VCaP (cell line): ENCODE measurements around the gene UGGT1.

Source experiments
- H3K27ac ChIP-seq: fragments of 450-650 bp; 2 replicates; pipeline ENCODE4 v1.5.1; 2017
- TF ChIP-seq, protein P1 (sequence below): fragments of 450-650 bp; conservative IDR thresholded peaks from 2 replicates; pipeline ENCODE4 v1.5.1; 2017; ENCODE audit warnings: mild to moderate bottlenecking, moderate library complexity

UGGT1 gene

DNA sequence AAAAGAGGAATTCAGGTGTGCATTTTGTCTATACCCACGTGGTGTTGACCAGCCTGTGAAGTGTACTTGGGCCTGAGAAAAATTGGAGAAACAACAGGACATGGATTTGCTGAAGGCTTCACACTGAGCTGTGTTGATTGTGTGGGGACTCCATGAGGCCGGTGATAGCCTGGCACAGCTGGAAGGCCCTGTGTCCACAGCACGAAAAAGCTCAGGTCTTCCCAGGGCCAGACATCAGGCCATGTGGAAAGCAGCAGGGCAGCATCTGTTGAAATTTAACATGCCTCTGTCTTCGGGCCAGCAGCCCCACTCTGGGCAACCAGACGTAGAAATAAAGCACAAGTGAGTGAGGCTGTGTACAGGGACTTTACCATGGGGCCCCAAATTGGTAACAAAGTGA is 143.6 kb downstream of the UGGT1 start:
- TF ChIP-seq, protein P1, sequence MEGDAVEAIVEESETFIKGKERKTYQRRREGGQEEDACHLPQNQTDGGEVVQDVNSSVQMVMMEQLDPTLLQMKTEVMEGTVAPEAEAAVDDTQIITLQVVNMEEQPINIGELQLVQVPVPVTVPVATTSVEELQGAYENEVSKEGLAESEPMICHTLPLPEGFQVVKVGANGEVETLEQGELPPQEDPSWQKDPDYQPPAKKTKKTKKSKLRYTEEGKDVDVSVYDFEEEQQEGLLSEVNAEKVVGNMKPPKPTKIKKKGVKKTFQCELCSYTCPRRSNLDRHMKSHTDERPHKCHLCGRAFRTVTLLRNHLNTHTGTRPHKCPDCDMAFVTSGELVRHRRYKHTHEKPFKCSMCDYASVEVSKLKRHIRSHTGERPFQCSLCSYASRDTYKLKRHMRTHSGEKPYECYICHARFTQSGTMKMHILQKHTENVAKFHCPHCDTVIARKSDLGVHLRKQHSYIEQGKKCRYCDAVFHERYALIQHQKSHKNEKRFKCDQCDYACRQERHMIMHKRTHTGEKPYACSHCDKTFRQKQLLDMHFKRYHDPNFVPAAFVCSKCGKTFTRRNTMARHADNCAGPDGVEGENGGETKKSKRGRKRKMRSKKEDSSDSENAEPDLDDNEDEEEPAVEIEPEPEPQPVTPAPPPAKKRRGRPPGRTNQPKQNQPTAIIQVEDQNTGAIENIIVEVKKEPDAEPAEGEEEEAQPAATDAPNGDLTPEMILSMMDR, result no peak
- no peak overlapping the region for H3K27ac ChIP-seq

DNA sequence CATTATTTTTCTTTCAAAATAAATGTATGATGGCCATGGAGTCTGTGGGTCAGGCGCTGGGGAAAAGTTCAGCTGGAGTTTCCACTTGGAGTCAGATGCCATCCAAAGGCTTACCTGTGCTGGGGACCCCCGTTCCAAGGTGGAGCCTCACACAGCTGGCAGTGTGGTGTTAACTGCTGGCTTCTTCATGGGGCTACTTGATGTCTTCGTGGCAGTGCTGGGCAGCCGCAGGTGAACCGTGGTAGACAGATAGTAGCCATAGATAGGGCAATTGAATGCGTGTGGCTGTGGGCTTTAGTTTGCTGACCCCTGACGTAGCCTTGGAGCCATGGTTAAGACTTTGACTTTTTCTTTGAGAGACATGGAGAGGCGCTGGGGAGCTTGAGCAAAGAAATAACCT is 144.6 kb downstream of the UGGT1 start:
- TF ChIP-seq, protein P1, result no peak
- H3K27ac ChIP-seq, result no peak overlapping the region

DNA sequence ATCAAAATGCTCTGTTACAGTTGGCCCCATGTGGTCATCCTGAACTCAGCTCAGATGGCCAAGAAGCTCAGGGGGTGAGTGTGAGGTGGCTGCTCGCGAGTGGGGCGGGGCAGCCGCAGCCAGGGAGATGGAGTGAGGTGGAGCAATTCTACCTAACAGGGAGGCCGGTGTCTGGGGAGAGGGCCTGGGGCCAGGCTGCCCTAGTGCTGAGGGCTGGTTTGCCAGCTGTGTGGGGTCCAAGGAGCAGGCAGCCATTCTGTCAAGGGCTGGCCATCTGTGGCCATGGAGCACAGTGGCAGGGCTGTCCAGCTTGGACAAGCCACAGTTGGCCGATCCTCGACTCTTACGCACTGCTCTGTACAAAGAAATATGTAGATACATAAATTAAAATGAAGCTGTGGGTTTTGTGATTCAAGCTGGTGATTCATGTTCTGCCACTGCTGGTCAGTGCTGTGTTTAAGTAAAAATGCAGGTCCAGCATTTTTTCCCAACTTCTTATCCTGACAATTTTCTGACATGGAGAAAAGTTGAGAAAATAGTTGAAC is 145.6 kb downstream of the UGGT1 start:
- H3K27ac ChIP-seq, result no peak overlapping the region
- TF ChIP-seq, protein P1, result no peak

DNA sequence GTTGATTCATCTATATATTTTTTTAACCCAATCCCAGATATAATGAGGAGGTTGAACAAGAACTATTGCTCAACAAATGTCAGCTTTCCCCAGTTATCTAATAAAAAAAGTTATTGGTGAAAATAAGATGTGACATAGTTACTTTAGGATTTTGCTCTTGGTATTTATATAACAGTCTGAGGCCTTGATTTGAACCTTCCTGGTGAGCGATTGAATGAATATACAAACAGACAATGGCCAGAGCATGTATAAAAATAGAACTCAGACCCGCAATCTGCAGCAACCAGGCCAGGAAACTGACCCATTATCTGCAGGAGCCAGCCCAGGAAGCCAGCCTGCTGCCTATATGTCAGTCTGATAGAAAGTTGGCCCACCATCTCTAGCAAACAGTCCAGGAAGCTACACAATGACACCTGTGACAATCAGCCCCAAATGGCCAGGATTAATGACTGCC is 146.1 kb downstream of the UGGT1 start:
- TF ChIP-seq, protein P1, result no peak

DNA sequence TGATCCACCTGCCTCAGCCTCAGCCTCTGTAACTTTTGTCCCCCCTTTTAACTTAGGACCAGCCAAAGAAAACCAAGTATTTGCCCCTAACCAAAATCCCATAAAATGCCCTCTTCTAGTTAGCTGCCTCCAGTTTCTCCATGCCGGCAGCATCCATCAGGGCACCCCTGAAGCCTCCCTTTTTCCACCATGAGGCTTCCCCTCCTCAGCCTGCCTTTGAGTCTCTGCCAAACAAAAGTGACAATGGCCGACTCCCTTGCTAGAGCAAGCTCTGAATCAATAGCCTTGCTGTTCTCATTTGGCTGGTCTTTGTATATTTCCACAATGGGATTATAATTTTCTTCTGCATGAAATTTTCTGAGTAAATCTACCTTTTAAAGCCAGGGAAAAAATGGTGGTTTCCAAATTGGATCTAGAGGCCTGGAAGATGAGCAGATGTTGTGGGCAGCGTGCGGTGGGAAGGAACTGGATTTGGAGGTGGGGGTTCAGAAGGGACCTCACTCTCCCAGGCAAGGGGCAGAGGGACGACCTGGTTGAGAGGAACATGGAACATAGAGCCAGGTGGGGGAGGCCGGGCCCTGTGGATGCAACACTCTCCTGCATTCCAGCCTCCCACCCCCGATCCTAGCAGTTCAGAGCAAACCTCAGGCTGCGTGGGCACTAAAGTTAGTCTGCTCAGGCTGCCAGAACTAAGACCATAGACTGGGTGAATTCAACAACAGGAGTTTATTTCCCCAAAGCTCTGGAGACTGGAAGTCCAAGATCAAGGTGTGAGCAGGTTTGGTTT is 147.1 kb downstream of the UGGT1 start:
- TF ChIP-seq, protein P1, result no peak
- no peak overlapping the region for H3K27ac ChIP-seq

More for the DNA sequence above, 146.1 kb downstream of the UGGT1 start:
- no peak overlapping the region for H3K27ac ChIP-seq

DNA sequence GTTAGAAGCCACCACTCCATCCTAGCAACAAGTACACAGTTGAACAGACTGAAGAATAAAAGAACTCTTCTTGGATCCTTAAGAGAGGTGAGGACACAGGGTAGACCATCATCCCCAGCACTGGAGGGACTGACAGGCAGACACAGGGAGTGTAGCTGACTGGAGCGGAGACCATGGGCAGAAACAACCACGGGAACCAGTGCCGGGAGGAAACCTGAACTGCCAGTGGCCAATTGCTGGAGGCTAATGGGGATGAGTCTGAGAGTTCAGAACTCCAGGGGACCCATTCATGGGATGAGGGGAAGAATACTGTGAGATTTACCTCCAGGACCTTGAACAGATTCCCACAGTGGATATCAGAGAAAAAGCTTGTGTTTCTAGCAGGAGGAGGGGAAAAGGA is 150.9 kb downstream of the UGGT1 start:
- no peak overlapping the region for H3K27ac ChIP-seq
- TF ChIP-seq, protein P1, result no peak
